RWPE2 (cell line): ENCODE measurements around the gene SYNJ2.

Experiments
- ATAC-seq: fragments of 200-7000 bp; cut with Tn5 transposase; 3 replicates; pipeline ENCODE4 v1.9.1; 2021; ENCODE audit warnings: low read depth
- DNase-seq: peaks from one replicate; pipeline ENCODE4 v3.0.0-alpha.2; 2020; ENCODE audit warnings: low spot score
- H3K27ac ChIP-seq: fragments of 450-650 bp; 2 replicates; pipeline ENCODE4 v1.5.1; 2017; ENCODE audit warnings: mild to moderate bottlenecking; ENCODE audit not compliant: poor library complexity, severe bottlenecking
- H3K27me3 ChIP-seq: fragments of 250-450 bp; sonication (Bioruptor Pico); 2 replicates; pipeline ENCODE4 v1.5.1; 2021; ENCODE audit warnings: mild to moderate bottlenecking, moderate library complexity; ENCODE audit not compliant: insufficient read depth, poor library complexity, severe bottlenecking
- H3K36me3 ChIP-seq: fragments of 250-450 bp; sonication (Bioruptor Pico); 2 replicates; pipeline ENCODE4 v1.5.1; 2020; ENCODE audit warnings: low read depth, mild to moderate bottlenecking, moderate library complexity
- H3K4me1 ChIP-seq: fragments of 250-450 bp; sonication (Bioruptor Pico); 2 replicates; pipeline ENCODE4 v1.5.1; 2021; ENCODE audit warnings: mild to moderate bottlenecking, moderate library complexity; ENCODE audit not compliant: insufficient read depth, poor library complexity, severe bottlenecking
- H3K4me3 ChIP-seq: fragments of 250-450 bp; sonication (Bioruptor Pico); 2 replicates; pipeline ENCODE4 v1.5.1; 2021; ENCODE audit warnings: mild to moderate bottlenecking, moderate library complexity; ENCODE audit not compliant: severe bottlenecking
- H3K9me3 ChIP-seq: fragments of 250-450 bp; sonication (Bioruptor Pico); 2 replicates; pipeline ENCODE4 v1.5.1; 2021; ENCODE audit warnings: mild to moderate bottlenecking, moderate library complexity; ENCODE audit not compliant: severe bottlenecking
- TF ChIP-seq, protein P1 (sequence below): fragments of 450-650 bp; IDR thresholded peaks from one replicate; pipeline ENCODE4 v1.5.1; 2017; ENCODE audit warnings: mild to moderate bottlenecking, moderate library complexity; ENCODE audit not compliant: poor library complexity, severe bottlenecking

The SYNJ2 gene

GRCh38 chr6:158058171-158058651 lies 76.5 kb downstream of the SYNJ2 start:
- ATAC-seq (no peak), DNase-seq (no peak)
- peaks cover 33% of the 10 kb centered on the region for H3K4me1 ChIP-seq
- H3K27ac ChIP-seq, result peak overlapping the region; percentile 88
- no peak overlapping the region for H3K4me3 ChIP-seq
- H3K27me3 ChIP-seq, result no peaks in the 10 kb centered on the region
- TF ChIP-seq, protein P1, sequence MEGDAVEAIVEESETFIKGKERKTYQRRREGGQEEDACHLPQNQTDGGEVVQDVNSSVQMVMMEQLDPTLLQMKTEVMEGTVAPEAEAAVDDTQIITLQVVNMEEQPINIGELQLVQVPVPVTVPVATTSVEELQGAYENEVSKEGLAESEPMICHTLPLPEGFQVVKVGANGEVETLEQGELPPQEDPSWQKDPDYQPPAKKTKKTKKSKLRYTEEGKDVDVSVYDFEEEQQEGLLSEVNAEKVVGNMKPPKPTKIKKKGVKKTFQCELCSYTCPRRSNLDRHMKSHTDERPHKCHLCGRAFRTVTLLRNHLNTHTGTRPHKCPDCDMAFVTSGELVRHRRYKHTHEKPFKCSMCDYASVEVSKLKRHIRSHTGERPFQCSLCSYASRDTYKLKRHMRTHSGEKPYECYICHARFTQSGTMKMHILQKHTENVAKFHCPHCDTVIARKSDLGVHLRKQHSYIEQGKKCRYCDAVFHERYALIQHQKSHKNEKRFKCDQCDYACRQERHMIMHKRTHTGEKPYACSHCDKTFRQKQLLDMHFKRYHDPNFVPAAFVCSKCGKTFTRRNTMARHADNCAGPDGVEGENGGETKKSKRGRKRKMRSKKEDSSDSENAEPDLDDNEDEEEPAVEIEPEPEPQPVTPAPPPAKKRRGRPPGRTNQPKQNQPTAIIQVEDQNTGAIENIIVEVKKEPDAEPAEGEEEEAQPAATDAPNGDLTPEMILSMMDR, result no peak
- H3K9me3 ChIP-seq, result peaks cover 2% of the 10 kb centered on the region
- no peaks in the 10 kb centered on the region; the same call in 1 of the 2 replicates for H3K36me3 ChIP-seq

- H3K27ac ChIP-seq, result peak overlapping the region; percentile 88
Observed at GRCh38 chr6:158059108-158059507, 77.4 kb downstream of the SYNJ2 start.

DNA sequence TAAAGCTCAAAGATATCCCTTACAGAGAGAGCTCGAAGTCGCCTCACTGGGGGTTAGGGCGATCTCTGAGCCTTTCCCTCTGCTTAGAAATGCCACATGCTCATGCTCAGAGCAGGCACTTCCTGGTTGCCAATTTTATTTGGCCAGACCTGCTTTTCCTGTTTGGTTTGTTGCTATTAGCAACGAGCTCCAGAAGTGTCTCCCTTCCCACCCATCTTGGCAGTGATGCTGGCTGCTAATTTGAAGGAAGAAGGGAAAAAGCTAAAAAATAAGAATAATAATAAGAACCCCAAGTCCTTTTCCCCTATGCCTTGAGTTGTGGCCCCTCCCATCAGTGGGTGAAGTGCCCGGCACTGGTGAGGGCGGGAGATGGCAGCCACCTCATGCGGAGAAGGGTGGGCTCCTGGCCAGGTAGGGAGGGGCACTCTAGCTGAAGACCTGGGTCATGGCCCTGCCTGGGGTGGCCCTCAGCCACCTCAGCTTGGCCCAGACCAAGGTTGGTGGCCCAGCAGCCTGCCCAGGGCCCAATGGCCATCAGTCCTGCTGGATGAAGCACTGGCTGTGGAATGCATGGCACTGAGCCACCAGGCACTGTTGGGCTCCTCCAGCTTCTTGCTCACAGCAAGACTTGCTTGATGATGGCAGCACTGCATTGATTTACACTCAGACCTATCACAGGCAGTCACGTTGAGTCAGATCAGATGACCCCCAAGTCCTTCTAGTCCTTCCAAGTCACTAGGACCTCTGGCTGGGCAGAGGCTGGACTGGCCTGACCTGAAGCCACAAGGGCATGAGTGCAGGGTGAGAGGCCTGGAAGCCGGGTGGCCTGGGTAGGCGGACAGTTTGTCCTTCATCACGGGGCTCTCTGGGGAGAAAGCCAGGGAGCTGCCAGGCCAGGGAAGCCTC lies 79.0 kb downstream of the SYNJ2 start:
- H3K27ac ChIP-seq, result peak overlapping the region; percentile 88
- DNase-seq (no peak), ATAC-seq (peak; percentile 60)
- TF ChIP-seq, protein P1, result no peak
- no peak overlapping the region for H3K4me3 ChIP-seq
- H3K27me3 ChIP-seq, result no peaks in the 10 kb centered on the region
- no peaks in the 10 kb centered on the region; the same call in none of the 2 replicates for H3K36me3 ChIP-seq
- H3K9me3 ChIP-seq, result peaks cover 2% of the 10 kb centered on the region
- peaks cover 33% of the 10 kb centered on the region for H3K4me1 ChIP-seq

More at GRCh38 chr6:158059108-158059507, 77.4 kb downstream of the SYNJ2 start:
- Histone ChIP-seq H3K36me3 (no peaks in the 10 kb centered on the region; the same call in 1 of the 2 replicates), H3K27me3 (no peaks in the 10 kb centered on the region), H3K9me3 (peaks cover 2% of the 10 kb centered on the region), H3K4me3 (no peak overlapping the region), H3K4me1 (peaks cover 33% of the 10 kb centered on the region)
- TF ChIP-seq, protein P1, result no peak
- DNase-seq, result no peak
- ATAC-seq, result no peak

GRCh38 chr6:158061361-158061708 lies 79.7 kb downstream of the SYNJ2 start:
- H3K36me3 ChIP-seq, result no peaks in the 10 kb centered on the region; the same call in none of the 2 replicates
- H3K9me3 ChIP-seq, result peaks cover 2% of the 10 kb centered on the region
- H3K27me3 ChIP-seq, result no peaks in the 10 kb centered on the region
- peak overlapping the region; percentile 88 for H3K27ac ChIP-seq
- TF ChIP-seq, protein P1, result no peak
- ATAC-seq (no peak), DNase-seq (no peak)
- H3K4me3 ChIP-seq, result no peak overlapping the region
- peaks cover 33% of the 10 kb centered on the region for H3K4me1 ChIP-seq
